ENCODE measurements around the gene ELFN1.

GRCh38 chr7:1779445-1779844, 109.4 kb downstream of the ELFN1 start:
- TF ChIP-seq CTCF (IDR thresholded peaks at IDR 0.05) (no peak), POLR2A (IDR thresholded peaks at IDR 0.05) (no peak)
